SK-N-MC (cell line): Measurements from ENCODE around the gene PSME4.

Experiments used
- DNase-seq: peaks from one replicate; pipeline ENCODE4 v3.0.0-alpha.2; 2011; ENCODE audit warnings: low read depth, low spot score
- H3K27ac ChIP-seq: fragments of 200-600 bp; sonication (generic); 2 replicates; pipeline ENCODE4 v1.5.1; 2016; ENCODE audit warnings: mixed run types
- H3K36me3 ChIP-seq: fragments of 200-600 bp; sonication (generic); 2 replicates; pipeline ENCODE4 v1.6.1; 2017; ENCODE audit warnings: antibody characterized with exemption, low read length, mixed read lengths; ENCODE audit not compliant: insufficient read depth
- H3K4me3 ChIP-seq: fragments of 200-600 bp; sonication (generic); 2 replicates; pipeline ENCODE4 v1.5.1; 2016
- H3K9ac ChIP-seq: fragments of 200-600 bp; sonication (generic); 2 replicates; pipeline ENCODE4 v1.8.0; 2017; ENCODE audit warnings: mixed run types, mixed read lengths; ENCODE audit not compliant: insufficient read length
- H3K9me3 ChIP-seq: fragments of 200-600 bp; sonication (generic); 2 replicates; pipeline ENCODE4 v1.6.1; 2017; ENCODE audit warnings: low read depth, mild to moderate bottlenecking, antibody characterized with exemption, low read length, moderate library complexity, mixed read lengths
- EZH2 ChIP-seq: fragments of 200-600 bp; sonication (generic); IDR thresholded peaks from one replicate; pipeline ENCODE4 v1.6.1; 2017; ENCODE audit warnings: antibody characterized with exemption
- FOXP2 ChIP-seq: optimal IDR thresholded peaks from 2 replicates; pipeline ENCODE3; 2011; ENCODE audit warnings: mild to moderate bottlenecking, moderate library complexity; ENCODE audit not compliant: insufficient read depth; ENCODE audit errors: extremely low read length, control extremely low read depth
- POLR2AphosphoS5 ChIP-seq: IDR thresholded peaks from 2 replicates; pipeline ENCODE4 v1.6.1; 2012; ENCODE audit warnings: mild to moderate bottlenecking, low read depth, low read length, borderline replicate concordance

Gene PSME4

DNA sequence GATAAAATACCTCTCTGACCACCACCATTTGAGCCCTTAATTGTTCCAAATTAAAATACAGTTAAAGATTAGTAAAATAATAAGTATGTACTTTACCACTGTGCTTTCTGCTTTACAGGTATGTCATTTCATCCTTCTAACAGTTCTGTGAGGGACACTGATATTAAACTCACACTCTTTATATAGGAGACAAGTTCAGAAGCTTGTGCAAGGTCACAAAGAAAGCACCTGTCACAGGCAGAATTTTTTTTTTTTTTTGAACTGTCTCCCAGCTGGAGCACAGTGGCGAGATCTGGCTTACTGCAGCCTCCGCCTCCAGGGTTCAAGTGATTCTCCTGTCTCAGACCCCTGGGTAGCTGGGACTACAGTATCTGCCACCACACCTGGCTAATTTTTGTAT is 89.4 kb downstream of the PSME4 start:
- H3K9ac ChIP-seq = no peak overlapping the region
- H3K36me3 ChIP-seq = peaks cover 50% of the 10 kb centered on the region
- TF ChIP-seq FOXP2 (no peak), POLR2AphosphoS5 (no peak), EZH2 (no peak)
- no peaks in the 10 kb centered on the region for H3K9me3 ChIP-seq
- no peak for DNase-seq
- no peak overlapping the region for H3K27ac ChIP-seq
- H3K4me3 ChIP-seq = no peak overlapping the region

DNA sequence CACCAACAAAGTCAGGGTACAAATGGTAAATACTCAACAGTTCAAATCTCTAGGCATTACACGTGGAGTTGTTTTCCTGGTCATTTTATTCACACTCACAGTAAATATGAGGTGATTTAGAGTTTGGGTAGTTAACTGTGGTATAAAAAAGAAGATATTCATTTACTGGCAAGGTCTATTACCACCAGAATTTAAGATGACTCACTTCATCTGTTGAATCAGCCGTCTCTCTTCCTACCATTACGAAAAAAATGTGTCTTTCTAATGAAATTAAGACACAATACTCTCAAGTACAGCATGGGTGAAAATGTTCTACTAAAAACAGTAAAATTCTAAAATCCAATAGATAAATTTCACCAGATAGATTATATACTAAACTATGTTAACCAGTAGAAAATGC is 90.0 kb downstream of the PSME4 start:
- no peak for TF ChIP-seq POLR2AphosphoS5
- TF ChIP-seq EZH2 = no peak
- TF ChIP-seq FOXP2 = no peak
- Histone ChIP-seq H3K9me3 (no peaks in the 10 kb centered on the region), H3K27ac (no peak overlapping the region), H3K36me3 (peaks cover 49% of the 10 kb centered on the region), H3K9ac (no peak overlapping the region), H3K4me3 (no peak overlapping the region)
- no peak for DNase-seq

DNA sequence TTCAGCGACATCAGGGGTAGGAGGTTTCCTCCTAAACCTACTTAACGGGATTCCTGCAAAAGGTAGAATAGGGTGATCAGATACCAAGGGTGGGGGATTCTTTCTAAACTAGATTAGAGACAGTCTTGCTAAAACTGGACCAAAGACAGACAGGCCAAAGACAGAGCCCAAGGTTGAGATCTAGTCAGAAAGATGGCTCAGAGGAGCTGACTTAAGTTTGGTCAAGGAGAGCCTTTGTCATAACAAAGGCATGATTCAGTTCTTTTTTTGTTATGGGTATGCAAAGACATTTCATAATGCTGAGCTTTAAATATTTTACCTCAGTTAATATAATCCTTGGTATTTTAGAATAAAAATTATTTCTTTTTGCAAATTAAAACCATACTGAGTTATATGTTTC is 93.2 kb downstream of the PSME4 start:
- no peak overlapping the region for H3K4me3 ChIP-seq
- no peaks in the 10 kb centered on the region for H3K9me3 ChIP-seq
- peaks cover 53% of the 10 kb centered on the region for H3K36me3 ChIP-seq
- H3K9ac ChIP-seq = no peak overlapping the region
- TF ChIP-seq POLR2AphosphoS5 (no peak), FOXP2 (no peak), EZH2 (no peak)
- H3K27ac ChIP-seq = no peak overlapping the region
- DNase-seq = no peak

DNA sequence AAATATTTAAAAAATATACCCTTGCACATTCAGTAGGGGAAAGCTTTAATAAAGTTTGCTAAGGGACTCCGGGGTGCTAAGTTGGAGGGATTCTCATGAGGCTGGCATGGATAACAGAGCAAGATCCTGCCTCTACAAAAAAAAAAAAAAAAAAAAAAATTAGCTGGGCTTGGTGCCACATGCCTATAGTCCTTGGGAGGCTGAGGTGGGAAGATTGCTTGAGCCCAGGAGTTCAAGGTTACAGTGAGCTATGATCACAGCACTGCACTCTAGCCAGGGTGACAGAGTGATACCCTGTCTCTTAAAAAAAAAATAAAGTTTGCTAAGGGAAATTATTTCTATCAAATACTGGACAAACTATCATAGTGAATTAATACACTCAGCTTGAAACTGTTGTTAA is 93.7 kb downstream of the PSME4 start:
- Histone ChIP-seq H3K4me3 (no peak overlapping the region), H3K27ac (no peak overlapping the region), H3K9me3 (no peaks in the 10 kb centered on the region), H3K9ac (no peak overlapping the region), H3K36me3 (peaks cover 48% of the 10 kb centered on the region)
- no peak for DNase-seq
- TF ChIP-seq FOXP2 = no peak
- TF ChIP-seq EZH2 = no peak
- no peak for TF ChIP-seq POLR2AphosphoS5

DNA sequence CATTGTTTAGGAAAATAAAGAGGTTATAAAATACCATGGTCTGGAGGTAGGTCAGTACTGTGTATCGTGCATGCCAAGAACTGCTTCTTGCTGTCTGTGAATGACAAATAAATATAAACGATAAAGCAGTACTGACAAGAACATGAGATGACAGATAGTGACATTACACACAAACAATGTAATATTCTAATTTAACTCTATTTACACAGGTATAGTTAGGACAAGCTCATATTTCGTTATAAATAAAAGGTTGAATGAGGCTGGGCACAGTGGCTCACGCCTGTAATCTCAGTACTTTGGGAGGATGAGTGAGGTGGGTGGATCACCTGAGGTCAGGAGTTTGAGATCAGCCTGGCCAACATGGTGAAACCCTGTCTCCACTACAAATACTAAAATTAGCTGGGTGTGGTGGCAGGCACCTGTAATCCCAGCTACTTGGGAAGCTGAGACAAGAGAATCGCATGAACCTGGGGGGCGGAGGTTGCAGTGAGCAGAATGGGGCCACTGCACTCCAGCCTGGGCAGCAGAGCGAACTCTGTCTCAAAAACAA is 96.3 kb downstream of the PSME4 start:
- TF ChIP-seq EZH2 = no peak
- TF ChIP-seq POLR2AphosphoS5 = no peak
- no peak for TF ChIP-seq FOXP2

DNA sequence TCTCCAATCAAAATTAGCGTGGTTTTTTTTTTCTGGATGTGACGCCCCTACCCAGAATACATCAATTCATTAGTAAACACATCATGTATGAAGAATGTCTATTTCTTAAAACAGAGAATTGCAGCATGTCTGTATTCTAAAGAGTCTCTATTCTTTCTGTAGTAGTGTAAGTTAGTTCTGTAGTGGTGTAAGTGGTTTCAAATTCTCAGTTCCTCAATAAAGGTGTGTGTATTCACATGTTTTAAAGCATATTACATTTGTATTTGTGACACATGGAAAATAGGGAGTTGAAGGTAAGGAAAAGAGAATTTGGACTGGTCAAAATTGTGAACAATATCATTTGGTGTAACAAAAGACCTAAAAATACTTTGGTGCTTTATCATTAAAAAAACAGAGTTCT is 103.0 kb downstream of the PSME4 start:
- H3K27ac ChIP-seq = no peak overlapping the region
- TF ChIP-seq EZH2 (no peak), FOXP2 (no peak), POLR2AphosphoS5 (no peak)
- H3K4me3 ChIP-seq = no peak overlapping the region
- peaks cover 38% of the 10 kb centered on the region for H3K36me3 ChIP-seq
- DNase-seq = no peak
- no peak overlapping the region for H3K9ac ChIP-seq
- no peaks in the 10 kb centered on the region for H3K9me3 ChIP-seq

More for the DNA sequence above, 96.3 kb downstream of the PSME4 start:
- no peak for DNase-seq
- H3K9me3 ChIP-seq = no peaks in the 10 kb centered on the region
- H3K27ac ChIP-seq = no peak overlapping the region
- no peak overlapping the region for H3K9ac ChIP-seq
- H3K4me3 ChIP-seq = no peak overlapping the region
- peaks cover 36% of the 10 kb centered on the region for H3K36me3 ChIP-seq

DNA sequence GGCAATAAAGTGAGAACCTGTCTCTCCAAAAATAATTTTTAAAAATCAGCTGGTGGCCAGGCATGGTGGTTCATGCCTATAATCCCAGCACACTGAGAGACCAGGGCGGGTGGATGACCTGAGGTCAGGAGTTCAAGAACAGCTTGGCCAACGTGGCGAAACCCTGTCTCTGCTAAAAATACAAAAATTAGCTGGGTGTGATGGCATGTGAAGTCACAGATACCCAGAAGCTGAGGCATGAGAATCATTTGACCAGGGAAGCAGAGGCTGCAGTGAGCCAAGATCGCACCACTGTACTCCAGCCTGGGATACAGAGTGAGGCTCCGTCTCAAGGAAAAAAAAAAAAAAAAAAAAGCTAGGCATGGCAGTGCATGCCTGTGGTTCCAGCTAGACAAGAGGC is 103.6 kb downstream of the PSME4 start:
- DNase-seq = no peak
- TF ChIP-seq FOXP2 (no peak), EZH2 (no peak), POLR2AphosphoS5 (no peak)
- H3K9ac ChIP-seq = no peak overlapping the region
- H3K9me3 ChIP-seq = no peaks in the 10 kb centered on the region
- peaks cover 38% of the 10 kb centered on the region for H3K36me3 ChIP-seq
- no peak overlapping the region for H3K4me3 ChIP-seq
- no peak overlapping the region for H3K27ac ChIP-seq

DNA sequence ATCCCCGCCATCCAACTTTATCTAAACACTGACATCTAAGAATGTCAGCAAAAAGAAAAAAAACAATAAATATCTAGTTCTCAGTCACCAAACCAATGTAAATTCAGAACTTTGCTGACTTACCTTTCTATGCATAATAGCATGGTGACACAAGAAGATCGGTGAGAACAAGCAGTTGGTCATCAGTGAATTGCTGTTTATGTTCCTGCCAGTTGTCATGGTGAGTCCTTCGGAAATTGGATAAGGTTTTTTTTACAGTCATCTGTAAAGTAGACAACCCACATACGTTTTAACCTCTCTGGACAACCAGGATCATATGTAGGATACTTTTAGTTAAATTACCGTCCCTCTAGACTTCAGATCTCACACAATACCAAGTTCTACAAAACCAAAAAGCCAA is 104.8 kb downstream of the PSME4 start:
- peaks cover 42% of the 10 kb centered on the region for H3K36me3 ChIP-seq
- no peak for DNase-seq
- H3K4me3 ChIP-seq = no peak overlapping the region
- no peak overlapping the region for H3K27ac ChIP-seq
- TF ChIP-seq POLR2AphosphoS5 (no peak), FOXP2 (no peak), EZH2 (no peak)
- no peaks in the 10 kb centered on the region for H3K9me3 ChIP-seq
- no peak overlapping the region for H3K9ac ChIP-seq

DNA sequence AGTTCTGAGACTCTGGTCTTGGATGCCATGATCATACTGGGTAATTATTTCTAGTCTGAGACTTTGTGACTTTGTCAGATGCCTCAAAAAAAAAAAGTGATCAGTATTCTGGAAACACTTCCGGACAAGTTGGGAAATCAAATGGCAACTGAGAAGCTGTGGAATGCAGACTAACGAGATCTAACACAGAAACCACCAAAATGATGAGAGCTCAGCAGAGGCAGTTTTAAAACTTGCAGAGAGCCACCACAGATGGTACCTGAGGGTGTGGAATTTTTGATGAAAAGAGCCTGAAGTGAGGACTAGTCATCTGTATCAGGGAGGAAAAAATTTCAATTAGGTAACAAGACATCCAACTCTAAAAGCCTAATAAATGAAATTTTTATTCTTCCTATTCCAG is 105.5 kb downstream of the PSME4 start:
- peaks cover 42% of the 10 kb centered on the region for H3K36me3 ChIP-seq
- DNase-seq = no peak
- H3K9me3 ChIP-seq = no peaks in the 10 kb centered on the region
- no peak overlapping the region for H3K27ac ChIP-seq
- TF ChIP-seq POLR2AphosphoS5 = no peak
- TF ChIP-seq FOXP2 = no peak
- no peak for TF ChIP-seq EZH2
- no peak overlapping the region for H3K4me3 ChIP-seq
- no peak overlapping the region for H3K9ac ChIP-seq
